ENCODE data around the gene CSF1. TPM values are rescaled to one million over a fixed set of nuclear protein-coding genes. Genes with fewer than 3 reads are reported as not detected.
A peak's percentile ranks its signal among the peaks of the same experiment; 100 is the strongest.

The CSF1 gene
- total and polyA plus RNA-seq, 2 of the 13 experiments (the other 11 are each of a cell fraction or from before 2014, with no cell fraction given): 4.6 to 13.3 TPM

DNA sequence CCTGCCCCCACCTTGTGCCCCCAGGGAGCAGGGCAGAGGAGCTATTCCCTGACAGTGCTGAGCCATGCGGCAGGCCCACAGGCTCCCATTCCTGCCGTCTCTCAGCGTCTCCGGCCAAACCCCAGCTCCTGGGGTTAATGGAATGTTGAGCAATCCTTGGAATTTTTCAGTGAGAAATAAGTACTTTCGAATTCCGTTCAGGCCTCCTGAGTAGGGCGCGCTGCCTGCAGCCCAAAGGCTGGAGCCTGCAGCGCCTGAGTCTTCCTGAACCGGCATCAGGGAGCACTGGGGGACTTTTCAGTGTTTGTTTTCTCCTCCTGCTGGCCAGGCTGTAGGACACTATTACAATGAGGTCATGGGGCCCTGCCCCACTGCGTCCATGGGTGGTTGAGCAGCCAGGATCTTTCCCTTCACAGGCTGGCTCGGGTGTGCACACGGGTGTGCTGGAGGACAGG lies 33.3 kb upstream of the CSF1 start (continued):
- TF ChIP-seq, protein P1, sequence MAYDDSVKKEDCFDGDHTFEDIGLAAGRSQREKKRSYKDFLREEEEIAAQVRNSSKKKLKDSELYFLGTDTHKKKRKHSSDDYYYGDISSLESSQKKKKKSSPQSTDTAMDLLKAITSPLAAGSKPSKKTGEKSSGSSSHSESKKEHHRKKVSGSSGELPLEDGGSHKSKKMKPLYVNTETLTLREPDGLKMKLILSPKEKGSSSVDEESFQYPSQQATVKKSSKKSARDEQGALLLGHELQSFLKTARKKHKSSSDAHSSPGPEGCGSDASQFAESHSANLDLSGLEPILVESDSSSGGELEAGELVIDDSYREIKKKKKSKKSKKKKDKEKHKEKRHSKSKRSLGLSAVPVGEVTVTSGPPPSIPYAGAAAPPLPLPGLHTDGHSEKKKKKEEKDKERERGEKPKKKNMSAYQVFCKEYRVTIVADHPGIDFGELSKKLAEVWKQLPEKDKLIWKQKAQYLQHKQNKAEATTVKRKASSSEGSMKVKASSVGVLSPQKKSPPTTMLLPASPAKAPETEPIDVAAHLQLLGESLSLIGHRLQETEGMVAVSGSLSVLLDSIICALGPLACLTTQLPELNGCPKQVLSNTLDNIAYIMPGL (CRISPR knock-in tag; IDR thresholded peaks at IDR 0.05; ENCODE audit: borderline replicate concordance in 1 of 2, low read depth in 1 of 2): peak in 1 of 2 experiments; percentile 75; a peak in 2 of 4 replicates
- TF ChIP-seq, protein P2, sequence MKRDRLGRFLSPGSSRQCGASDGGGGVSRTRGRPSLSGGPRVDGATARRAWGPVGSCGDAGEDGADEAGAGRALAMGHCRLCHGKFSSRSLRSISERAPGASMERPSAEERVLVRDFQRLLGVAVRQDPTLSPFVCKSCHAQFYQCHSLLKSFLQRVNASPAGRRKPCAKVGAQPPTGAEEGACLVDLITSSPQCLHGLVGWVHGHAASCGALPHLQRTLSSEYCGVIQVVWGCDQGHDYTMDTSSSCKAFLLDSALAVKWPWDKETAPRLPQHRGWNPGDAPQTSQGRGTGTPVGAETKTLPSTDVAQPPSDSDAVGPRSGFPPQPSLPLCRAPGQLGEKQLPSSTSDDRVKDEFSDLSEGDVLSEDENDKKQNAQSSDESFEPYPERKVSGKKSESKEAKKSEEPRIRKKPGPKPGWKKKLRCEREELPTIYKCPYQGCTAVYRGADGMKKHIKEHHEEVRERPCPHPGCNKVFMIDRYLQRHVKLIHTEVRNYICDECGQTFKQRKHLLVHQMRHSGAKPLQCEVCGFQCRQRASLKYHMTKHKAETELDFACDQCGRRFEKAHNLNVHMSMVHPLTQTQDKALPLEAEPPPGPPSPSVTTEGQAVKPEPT (CRISPR knock-in tag; IDR thresholded peaks at IDR 0.05; ENCODE audit: low read depth): no peak
- TF ChIP-seq TARDBP (CRISPR knock-in tag; IDR thresholded peaks at IDR 0.05) (no peak), ZNF878 (CRISPR knock-in tag; IDR thresholded peaks at IDR 0.05) (no peak), NFE2L1 (CRISPR knock-in tag; IDR thresholded peaks at IDR 0.05; ENCODE audit: borderline replicate concordance) (no peak), MEIS2 (CRISPR knock-in tag; IDR thresholded peaks at IDR 0.05) (no peak), GABPA (IDR thresholded peaks at IDR 0.05; ENCODE audit: low read depth, low read length) (no peak), GABPA (CRISPR knock-in tag; IDR thresholded peaks at IDR 0.05; ENCODE audit: low read depth) (no peak), CEBPG (CRISPR knock-in tag; IDR thresholded peaks at IDR 0.05) (peak; percentile 71), ZNF790 (CRISPR knock-in tag; IDR thresholded peaks at IDR 0.05; ENCODE audit: borderline replicate concordance) (no peak), ZSCAN20 (CRISPR knock-in tag; IDR thresholded peaks at IDR 0.05; ENCODE audit: borderline replicate concordance) (no peak), KLF9 (CRISPR knock-in tag; IDR thresholded peaks at IDR 0.05; ENCODE audit: low read depth) (no peak), GFI1 (CRISPR knock-in tag; IDR thresholded peaks at IDR 0.05; ENCODE audit: borderline replicate concordance) (no peak), ZNF607 (CRISPR knock-in tag; IDR thresholded peaks at IDR 0.05; ENCODE audit: borderline replicate concordance) (no peak), SMAD9 (CRISPR knock-in tag; IDR thresholded peaks at IDR 0.05) (no peak), MEIS1 (CRISPR knock-in tag; IDR thresholded peaks at IDR 0.05; ENCODE audit: borderline replicate concordance) (no peak; the same call in 1 of the 2 replicates), ATM (IDR thresholded peaks at IDR 0.05; ENCODE audit: borderline replicate concordance) (no peak), TBX3 (IDR thresholded peaks at IDR 0.05; ENCODE audit: borderline replicate concordance) (no peak), ZBTB3 (CRISPR knock-in tag; IDR thresholded peaks at IDR 0.05; ENCODE audit: borderline replicate concordance, low read depth) (no peak), SIX4 (CRISPR knock-in tag; IDR thresholded peaks at IDR 0.05) (no peak), ZNF12 (CRISPR knock-in tag; IDR thresholded peaks at IDR 0.05) (no peak)
- TF ChIP-seq, protein P3, sequence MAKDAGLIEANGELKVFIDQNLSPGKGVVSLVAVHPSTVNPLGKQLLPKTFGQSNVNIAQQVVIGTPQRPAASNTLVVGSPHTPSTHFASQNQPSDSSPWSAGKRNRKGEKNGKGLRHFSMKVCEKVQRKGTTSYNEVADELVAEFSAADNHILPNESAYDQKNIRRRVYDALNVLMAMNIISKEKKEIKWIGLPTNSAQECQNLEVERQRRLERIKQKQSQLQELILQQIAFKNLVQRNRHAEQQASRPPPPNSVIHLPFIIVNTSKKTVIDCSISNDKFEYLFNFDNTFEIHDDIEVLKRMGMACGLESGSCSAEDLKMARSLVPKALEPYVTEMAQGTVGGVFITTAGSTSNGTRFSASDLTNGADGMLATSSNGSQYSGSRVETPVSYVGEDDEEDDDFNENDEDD (CRISPR knock-in tag; IDR thresholded peaks at IDR 0.05; ENCODE audit: borderline replicate concordance): no peak
- TF ChIP-seq, protein P4, sequence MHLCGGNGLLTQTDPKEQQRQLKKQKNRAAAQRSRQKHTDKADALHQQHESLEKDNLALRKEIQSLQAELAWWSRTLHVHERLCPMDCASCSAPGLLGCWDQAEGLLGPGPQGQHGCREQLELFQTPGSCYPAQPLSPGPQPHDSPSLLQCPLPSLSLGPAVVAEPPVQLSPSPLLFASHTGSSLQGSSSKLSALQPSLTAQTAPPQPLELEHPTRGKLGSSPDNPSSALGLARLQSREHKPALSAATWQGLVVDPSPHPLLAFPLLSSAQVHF (CRISPR knock-in tag; IDR thresholded peaks at IDR 0.05): no peak
- TF ChIP-seq, protein P5, sequence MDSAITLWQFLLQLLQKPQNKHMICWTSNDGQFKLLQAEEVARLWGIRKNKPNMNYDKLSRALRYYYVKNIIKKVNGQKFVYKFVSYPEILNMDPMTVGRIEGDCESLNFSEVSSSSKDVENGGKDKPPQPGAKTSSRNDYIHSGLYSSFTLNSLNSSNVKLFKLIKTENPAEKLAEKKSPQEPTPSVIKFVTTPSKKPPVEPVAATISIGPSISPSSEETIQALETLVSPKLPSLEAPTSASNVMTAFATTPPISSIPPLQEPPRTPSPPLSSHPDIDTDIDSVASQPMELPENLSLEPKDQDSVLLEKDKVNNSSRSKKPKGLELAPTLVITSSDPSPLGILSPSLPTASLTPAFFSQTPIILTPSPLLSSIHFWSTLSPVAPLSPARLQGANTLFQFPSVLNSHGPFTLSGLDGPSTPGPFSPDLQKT (CRISPR knock-in tag; IDR thresholded peaks at IDR 0.05; ENCODE audit: borderline replicate concordance): no peak

Data from HepG2 (cell line).